Loucy (cell line): ENCODE measurements around the gene CNPY1.

Experiments used
- H2AFZ ChIP-seq: fragments of 200-600 bp; sonication (generic); 2 replicates; pipeline ENCODE4 v1.6.0; 2016; ENCODE audit warnings: antibody characterized with exemption, mild to moderate bottlenecking, low read length, moderate library complexity
- H3F3A ChIP-seq: fragments of 200-600 bp; 2 replicates; pipeline ENCODE4 v1.6.0; 2016; ENCODE audit warnings: antibody characterized with exemption, low read depth, mild to moderate bottlenecking
- H3K27me3 ChIP-seq: fragments of 200-600 bp; sonication (generic); 2 replicates; pipeline ENCODE4 v1.6.1; 2014; ENCODE audit warnings: low read length, mild to moderate bottlenecking; ENCODE audit not compliant: insufficient read depth, poor library complexity, severe bottlenecking
- H3K36me3 ChIP-seq: fragments of 200-600 bp; sonication (generic); 2 replicates; pipeline ENCODE4 v1.6.1; 2016; ENCODE audit warnings: low read length; ENCODE audit not compliant: insufficient read depth
- H3K4me1 ChIP-seq: fragments of 200-600 bp; sonication (generic); 2 replicates; pipeline ENCODE4 v1.5.1; 2014; ENCODE audit warnings: low read length, mild to moderate bottlenecking; ENCODE audit not compliant: insufficient read depth, poor library complexity, severe bottlenecking
- H3K4me2 ChIP-seq: fragments of 200-600 bp; sonication (generic); 2 replicates; pipeline ENCODE4 v1.6.0; 2014; ENCODE audit warnings: antibody characterized with exemption, low read length, low read depth, mild to moderate bottlenecking; ENCODE audit not compliant: poor library complexity, severe bottlenecking
- H3K4me3 ChIP-seq: fragments of 200-600 bp; sonication (generic); 2 replicates; pipeline ENCODE4 v1.5.1; 2014; ENCODE audit warnings: low read length, mild to moderate bottlenecking, mixed read lengths; ENCODE audit not compliant: poor library complexity, severe bottlenecking
- H3K79me2 ChIP-seq: fragments of 200-600 bp; sonication (generic); 2 replicates; pipeline ENCODE4 v1.6.1; 2014; ENCODE audit warnings: low read length; ENCODE audit not compliant: insufficient read depth
- H3K9ac ChIP-seq: fragments of 200-600 bp; sonication (generic); 2 replicates; pipeline ENCODE4 v1.6.0; 2014; ENCODE audit warnings: mild to moderate bottlenecking, low read depth, low read length, moderate library complexity; ENCODE audit not compliant: poor library complexity, severe bottlenecking
- H3K9me2 ChIP-seq: fragments of 200-600 bp; sonication (generic); replicated peaks from 2 replicates; pipeline ENCODE4 v1.6.1; 2016; ENCODE audit warnings: low read depth, low read length, mixed read lengths
- H3K9me3 ChIP-seq: fragments of 200-600 bp; sonication (generic); 2 replicates; pipeline ENCODE4 v1.6.1; 2014; ENCODE audit warnings: mild to moderate bottlenecking, antibody characterized with exemption, low read length, low read depth; ENCODE audit not compliant: insufficient read depth
- H4K20me1 ChIP-seq: fragments of 200-600 bp; sonication (generic); 2 replicates; pipeline ENCODE4 v1.6.0; 2014; ENCODE audit warnings: antibody characterized with exemption, low read length, mild to moderate bottlenecking; ENCODE audit not compliant: insufficient read depth, poor library complexity, severe bottlenecking
- CTCF ChIP-seq: fragments of 200-600 bp; sonication (generic); conservative IDR thresholded peaks from 2 replicates; pipeline ENCODE4 v1.5.1; 2014; ENCODE audit warnings: mild to moderate bottlenecking, antibody characterized with exemption, low read length
- EZH2phosphoT487 ChIP-seq: fragments of 200-600 bp; IDR thresholded peaks from 2 replicates; pipeline ENCODE4 v1.6.1; 2018; ENCODE audit warnings: antibody characterized with exemption, mild to moderate bottlenecking, moderate library complexity, borderline replicate concordance

The CNPY1 gene

GRCh38 chr7:155494551-155494950, 51.8 kb downstream of the CNPY1 start:
- Histone ChIP-seq H3K27me3 (no peaks in the 10 kb centered on the region), H3K79me2 (no peaks in the 10 kb centered on the region), H3K9me2 (no peaks in the 10 kb centered on the region), H3K36me3 (no peaks in the 10 kb centered on the region), H3K4me3 (no peak overlapping the region), H3K4me2 (no peak overlapping the region), H2AFZ (no peak overlapping the region), H3K9ac (no peak overlapping the region), H3F3A (no peaks in the 10 kb centered on the region), H4K20me1 (no peaks in the 10 kb centered on the region), H3K9me3 (no peaks in the 10 kb centered on the region), H3K4me1 (peaks cover 8% of the 10 kb centered on the region)
- TF ChIP-seq EZH2phosphoT487 (no peak), CTCF (no peak)

- Histone ChIP-seq H3K36me3 (no peaks in the 10 kb centered on the region), H3K4me2 (no peak overlapping the region), H4K20me1 (no peaks in the 10 kb centered on the region), H3K9me3 (no peaks in the 10 kb centered on the region), H3K4me3 (no peak overlapping the region), H3K9ac (no peak overlapping the region), H3K4me1 (peaks cover 8% of the 10 kb centered on the region), H3K27me3 (no peaks in the 10 kb centered on the region), H3K79me2 (no peaks in the 10 kb centered on the region), H2AFZ (no peak overlapping the region), H3K9me2 (no peaks in the 10 kb centered on the region), H3F3A (no peaks in the 10 kb centered on the region)
- TF ChIP-seq EZH2phosphoT487 = no peak
Measured at GRCh38 chr7:155493744-155494538, 52.4 kb downstream of the CNPY1 start.

- Histone ChIP-seq H3K4me1 (peaks cover 8% of the 10 kb centered on the region), H2AFZ (no peak overlapping the region), H3K9me3 (no peaks in the 10 kb centered on the region), H3F3A (no peaks in the 10 kb centered on the region), H4K20me1 (no peaks in the 10 kb centered on the region), H3K36me3 (no peaks in the 10 kb centered on the region), H3K4me2 (no peak overlapping the region), H3K9me2 (no peaks in the 10 kb centered on the region), H3K79me2 (no peaks in the 10 kb centered on the region), H3K27me3 (no peaks in the 10 kb centered on the region), H3K4me3 (no peak overlapping the region), H3K9ac (no peak overlapping the region)
- TF ChIP-seq CTCF = no peak
- TF ChIP-seq EZH2phosphoT487 = no peak
Measured at GRCh38 chr7:155491812-155492211, 54.5 kb downstream of the CNPY1 start.
